CD4-positive, alpha-beta T cell treated with Interleukin-12 subunit alpha and Interleukin-12 subunit beta, for 1 hour (primary cell): Measurements from ENCODE around the gene SORL1.
A peak's percentile ranks its signal among the peaks of the same experiment; 100 is the strongest.
"Not testable (repeated sequence)": the region's sequence is repeated elsewhere in the genome, so short reads cannot be mapped to it uniquely, and the experiment has no call there.

Experiments used
- DNase-seq: peaks from one replicate; pipeline ENCODE4 v3.0.0-alpha.2; 2020

Gene SORL1

DNA sequence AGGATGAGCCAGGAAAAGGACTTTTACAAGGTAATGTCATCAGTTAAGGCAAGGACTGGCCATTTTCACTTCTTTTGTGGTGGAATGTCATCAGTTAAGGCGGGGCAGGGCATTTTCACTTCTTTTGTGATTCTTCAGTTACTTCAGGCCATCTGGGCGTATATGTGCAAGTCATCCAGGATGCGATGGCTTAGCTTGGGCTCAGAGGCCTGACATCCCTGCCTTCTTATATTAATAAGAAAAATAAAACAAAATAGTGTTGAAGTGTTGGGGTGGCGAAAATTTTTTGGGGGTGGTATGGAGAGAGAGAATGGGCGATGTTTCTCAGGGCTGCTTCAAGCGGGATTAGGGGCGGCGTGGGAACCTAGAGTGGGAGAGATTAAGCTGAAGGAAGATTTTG lies 185.5 kb downstream of the SORL1 start:
- not testable (repeated sequence) for DNase-seq

DNA sequence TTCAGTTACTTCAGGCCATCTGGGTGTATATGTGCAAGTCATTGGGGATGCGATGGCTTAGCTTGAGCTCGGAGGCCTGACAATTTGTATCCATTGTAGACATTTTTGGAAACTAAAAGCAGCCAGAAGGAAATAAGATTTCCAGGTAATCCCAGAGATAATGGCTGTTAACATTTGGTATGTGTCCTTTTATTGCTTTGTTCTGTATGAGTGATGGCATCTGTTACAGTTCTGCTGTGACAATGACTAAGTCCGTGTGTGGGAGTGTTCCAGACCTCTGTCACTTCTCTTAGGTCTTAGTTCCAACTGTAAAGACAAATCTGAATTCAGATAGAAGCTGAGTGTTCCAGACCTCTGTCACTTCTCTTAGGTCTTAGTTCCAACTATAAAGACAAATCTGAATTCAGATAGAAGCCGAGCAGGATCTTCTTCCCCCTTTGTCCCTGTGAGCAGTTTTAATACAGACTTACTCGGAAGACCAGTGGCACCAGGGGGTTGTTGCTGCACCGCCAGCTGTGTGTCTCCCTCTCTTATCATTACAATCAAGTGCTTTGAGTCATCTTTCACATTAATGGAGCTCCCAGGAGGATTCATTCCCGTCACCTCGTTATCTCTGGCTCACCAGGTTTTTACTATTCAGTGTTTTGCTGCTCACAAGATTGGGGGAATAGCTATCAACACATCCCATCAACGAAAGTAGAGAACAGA lies 191.5 kb downstream of the SORL1 start:
- no peak for DNase-seq

DNA sequence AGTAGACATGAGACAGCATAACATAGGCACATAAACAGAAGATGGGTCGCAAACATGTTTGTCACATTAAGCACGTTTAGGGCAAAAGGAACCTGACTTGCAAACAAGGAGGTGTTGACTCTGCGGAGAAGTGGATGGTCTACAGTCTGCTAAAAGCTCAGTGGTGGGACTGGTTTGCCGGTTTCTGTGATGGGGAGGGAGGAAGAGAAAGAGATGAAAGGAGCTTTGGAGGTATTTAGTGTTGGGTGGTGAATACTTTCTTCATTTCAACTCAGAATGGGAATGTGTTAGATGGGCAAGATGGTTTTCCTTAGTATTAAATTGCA lies 192.0 kb downstream of the SORL1 start:
- DNase-seq, result no peak

DNA sequence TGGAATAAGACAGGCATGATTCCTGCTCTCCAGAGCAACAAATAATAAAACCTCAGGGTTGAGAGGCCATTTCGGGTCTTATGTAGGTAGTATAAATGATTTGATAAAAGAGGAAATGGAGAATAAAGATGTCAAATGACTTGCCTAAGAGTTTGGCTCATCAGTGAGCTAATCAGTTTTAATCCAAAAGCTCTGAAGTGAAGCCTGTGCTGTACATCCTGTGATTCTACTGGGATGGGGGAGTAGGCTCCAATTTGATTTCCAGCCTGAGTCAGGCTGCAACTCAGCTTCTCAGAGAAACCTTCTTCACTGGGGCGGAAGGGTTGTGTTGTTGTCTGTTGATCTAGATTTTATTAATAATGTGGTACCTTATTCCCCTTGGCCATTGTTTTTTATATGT lies 192.9 kb downstream of the SORL1 start:
- no peak for DNase-seq

DNA sequence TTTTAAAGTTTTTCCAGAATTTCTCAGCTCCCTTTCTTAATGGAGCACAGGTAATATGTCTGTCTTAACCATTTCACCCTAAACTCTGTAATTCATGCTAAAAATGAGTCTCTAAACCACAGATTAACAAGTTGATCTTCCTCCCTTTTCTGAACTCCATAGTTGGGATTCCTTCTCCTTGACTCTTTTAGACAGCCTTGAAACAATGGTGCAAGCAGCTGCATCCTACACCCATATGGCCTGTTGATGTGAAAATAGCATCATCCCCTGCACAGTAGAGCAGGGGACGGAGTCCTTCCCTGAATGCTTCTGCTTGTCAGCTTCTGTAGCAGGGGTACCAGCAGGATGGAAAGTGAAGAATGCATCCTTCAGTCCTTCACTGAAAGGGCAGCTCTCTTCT lies 193.5 kb downstream of the SORL1 start:
- DNase-seq, result no peak

DNA sequence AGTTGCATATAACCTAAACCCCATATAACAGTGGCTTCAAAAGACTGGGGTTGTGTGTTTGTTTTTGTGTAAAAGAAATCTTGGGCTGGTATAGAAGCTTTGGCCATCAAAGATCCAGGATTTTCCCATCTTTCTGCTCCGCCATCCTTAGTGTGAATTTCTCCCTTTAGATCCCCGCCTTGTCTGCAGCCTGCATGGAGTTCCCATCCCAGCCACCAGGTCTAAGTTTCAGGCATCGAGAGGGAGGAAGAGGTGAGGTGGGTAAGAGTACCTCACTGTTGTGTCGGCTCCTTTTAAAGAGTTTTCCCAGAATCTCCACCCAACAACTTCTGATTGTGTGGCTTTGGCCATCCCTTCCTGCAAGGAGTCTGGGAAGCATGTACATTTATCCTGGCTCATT lies 196.2 kb downstream of the SORL1 start:
- DNase-seq, result no peak

DNA sequence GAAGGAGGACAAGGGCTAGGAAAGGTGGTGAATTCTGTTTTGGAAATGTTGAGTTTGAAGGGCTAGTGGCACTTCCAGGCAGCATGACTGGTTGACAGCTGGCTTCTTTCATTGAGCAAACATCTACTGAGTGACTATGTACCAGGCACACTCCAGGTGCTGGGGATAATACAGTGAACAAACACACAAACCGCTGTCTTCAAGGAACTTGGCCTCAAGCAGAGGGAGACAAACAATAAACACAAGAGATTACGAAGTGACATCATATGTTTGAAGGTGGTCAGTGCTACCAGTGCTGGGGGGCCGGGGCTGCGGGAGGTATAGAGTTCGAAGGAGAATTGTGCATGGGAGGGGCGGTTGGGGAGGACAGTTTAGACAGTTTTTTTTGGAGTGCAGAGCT lies 197.7 kb downstream of the SORL1 start:
- no peak for DNase-seq

DNA sequence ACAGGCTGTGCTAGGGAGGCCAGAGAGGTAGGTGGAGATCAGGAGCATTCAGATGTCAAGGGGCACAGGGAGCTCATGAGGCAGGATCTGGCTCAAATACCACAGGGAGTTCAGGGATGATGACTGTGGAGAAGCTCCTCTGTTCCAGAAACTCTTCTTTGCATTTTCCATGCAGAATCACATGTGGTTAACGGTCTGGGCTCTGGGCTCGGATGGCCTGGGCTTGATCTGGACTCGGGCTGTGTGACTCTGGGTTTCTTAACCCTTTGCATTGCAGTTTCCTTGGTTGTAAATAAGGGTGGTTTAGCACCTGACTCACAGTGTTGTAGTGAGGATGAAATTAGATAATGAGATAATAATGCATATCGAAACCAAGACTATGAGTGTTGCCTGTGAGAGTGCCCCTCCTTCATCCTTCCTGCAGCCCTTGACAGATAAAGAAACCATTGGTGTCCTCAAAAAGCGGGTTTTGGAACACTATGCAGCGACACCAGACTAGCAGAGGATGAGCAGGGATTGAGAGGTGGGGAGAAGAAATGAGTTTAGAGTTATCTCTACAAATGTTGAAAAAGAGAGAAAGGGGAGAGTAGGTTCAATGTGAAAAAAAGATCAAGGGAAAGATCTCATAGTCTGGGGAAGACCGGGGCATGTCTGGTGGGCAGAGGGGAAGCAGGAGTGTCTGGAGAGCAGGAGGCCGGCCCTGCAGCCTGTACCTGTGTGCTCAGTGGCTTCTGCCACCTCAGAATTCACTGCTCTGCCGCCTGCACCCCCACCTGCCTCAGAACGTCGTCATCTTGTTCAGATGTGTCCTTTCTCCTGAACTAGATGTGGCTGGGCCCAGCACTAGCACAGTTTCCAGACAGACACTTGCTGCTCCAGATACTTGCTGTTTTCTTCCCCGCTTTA lies 198.5 kb downstream of the SORL1 start:
- peak; percentile 21 for DNase-seq

DNA sequence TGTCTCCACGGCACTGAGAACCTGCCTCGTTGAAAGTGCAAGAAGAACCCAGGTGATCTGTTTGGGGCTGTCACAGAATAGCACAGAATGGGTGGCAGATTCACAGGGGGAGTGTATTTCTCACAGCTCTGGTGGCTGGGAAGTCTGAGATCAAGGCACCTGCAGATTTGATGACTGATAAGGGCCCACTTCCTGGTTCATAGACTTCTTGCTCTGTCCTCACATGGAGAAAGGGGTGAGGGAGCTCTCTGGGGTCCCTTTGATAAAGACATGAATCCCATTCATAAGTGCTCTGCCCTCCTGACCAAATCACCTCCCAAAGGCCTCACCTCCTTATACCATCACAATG lies 199.1 kb downstream of the SORL1 start:
- DNase-seq, result peak; percentile 12

DNA sequence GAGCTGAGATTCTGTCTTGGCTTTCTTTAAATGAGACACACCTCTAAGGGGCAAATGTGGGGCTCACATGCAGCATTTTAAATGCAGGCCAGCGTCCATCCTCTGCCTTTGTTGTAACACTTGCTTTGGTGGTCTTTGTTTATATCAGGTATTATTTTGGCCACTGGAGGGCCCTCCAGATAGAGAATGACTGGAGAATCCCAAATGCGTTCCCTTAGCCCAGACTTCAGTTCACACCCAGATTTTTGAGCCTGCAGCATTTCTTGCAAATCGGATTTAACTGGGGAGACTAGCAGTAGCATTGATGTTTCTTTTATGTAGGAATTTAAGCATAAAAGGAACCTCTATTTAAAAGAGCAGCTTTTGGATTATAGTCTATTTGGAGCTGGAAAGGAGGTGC lies 200.9 kb downstream of the SORL1 start:
- no peak for DNase-seq

DNA sequence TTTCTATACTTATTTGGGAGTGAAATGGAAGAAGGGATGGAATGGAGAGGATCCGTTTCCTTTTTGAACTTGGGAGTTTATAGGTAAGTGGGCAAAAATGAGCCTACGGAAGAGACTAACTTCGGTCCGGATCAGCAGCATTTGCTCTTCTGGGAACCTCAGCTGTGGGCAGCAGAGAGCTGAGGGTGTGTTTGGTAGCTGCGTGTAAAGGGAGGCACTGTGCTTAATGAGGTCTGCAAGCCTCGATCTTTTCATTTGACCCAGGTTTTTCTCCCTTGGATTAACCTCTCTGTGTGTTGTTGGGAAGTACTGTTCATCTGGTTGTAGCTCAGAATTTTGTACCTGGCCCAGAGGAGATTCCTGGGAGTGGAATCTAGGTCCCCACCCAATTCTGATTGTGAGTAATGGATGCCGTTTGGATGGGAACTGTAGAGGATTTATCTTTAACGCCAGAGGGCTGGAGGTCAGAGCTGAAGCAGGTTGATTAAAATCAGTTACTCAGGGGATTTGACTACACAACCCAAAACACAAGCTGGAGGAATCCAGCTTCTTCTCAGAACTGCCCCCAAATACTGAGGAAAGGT lies 202.2 kb downstream of the SORL1 start:
- no peak for DNase-seq

DNA sequence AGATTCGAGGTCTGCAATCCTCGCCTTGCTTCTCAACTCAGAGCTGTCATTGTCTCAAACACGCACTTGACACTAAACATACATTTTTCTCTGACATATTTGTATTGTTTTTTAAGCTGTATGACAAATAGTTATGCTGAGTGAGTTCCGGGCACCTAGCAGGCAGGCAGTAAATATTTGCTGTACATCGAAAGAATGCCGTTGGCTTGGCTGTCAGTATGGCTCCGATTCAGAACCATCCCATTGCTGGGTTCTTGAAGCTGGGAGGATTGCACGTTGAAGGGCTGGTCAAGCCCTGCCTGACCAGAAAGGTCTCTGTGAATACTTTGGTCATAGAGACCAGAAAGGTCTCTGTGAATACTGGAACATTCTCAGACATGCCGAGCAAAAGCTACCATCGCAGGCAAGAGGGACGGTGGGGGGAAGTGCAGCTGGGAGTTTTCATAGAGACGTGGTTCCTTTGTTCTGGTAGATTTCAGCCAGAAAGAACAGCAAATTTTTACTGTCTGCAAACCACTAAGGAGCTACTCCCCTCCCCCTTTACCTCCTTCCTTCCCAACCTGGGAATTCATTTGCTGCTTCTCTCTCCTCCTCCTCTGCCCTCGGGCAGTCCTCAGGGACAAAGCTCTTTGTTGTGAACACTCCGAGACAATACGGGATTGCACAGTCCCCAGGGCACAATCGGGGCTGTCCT lies 202.9 kb downstream of the SORL1 start:
- DNase-seq, result no peak

DNA sequence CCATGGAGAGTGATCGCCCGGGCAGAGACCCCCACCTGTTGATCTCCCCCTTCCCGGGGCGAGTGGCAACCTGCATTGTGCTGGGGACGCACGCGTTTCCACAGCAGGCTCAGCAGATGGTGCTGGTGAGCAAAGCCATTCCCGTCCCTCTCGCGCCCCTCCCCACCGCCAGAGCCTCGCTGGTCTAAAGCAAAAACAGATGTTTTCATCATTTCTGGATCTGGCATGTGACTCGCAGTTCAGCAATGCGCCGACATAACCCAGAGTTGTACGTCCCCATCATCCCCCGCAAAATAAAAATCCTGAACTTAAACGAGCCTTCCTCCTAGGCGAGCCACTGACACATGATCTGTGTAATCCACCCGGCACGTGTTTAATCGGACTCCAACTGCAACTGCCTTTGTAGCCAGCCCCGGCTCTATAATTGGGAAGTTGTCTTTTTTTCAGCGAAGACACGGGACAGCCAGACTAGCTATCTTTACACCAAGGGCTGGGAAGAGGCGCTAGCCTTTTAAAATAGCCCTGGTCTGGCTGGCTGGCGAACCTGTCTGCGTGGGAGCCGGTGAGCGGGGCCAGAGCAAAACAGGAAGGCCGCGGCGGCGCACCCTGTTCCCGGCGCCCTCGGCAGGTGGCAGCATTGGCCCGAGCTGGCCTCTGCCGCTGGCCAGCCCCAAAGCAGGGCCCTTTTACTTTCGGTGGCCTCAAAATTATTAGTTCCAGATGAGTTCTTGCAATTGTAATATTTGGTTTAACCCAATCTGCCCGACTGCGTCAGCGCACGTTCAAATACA lies 203.6 kb downstream of the SORL1 start:
- DNase-seq, result peak; percentile 61

DNA sequence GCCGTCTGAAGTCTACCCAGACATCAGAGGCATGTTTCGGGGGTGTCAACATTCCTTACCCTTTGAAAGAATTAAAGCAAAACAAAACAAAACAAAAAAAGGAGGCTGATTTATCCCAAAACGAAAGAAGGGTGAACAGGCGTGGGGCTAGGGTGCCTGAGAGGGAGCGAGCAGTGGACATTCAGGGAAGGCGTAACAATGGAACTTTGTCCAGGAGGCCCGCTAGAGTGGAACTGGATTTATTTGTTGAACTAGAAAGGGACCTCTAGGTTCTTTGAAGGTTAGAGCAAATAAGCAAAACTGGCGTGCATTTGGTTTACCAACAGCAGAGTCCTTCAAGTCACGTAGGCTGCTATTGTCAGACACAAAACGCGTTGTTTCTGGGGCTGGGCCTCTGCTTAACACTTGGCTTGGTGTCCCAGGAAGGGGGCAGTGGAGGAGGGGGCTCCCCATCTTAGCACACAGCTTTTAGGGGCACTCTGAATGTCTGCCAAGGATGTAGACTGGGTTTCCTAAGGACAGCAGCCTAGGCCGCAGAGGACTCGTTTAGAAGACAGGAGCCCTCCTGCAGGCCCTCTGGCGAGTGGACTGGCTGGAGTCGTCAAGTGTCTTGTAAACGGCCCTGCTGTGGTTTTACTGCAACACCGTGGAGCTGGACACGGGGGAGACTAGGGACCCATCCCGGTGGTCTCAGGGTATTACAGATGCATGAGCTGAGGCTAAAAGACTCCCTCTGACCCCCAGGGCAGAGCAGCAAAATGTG lies 204.4 kb downstream of the SORL1 start:
- DNase-seq, result no peak

DNA sequence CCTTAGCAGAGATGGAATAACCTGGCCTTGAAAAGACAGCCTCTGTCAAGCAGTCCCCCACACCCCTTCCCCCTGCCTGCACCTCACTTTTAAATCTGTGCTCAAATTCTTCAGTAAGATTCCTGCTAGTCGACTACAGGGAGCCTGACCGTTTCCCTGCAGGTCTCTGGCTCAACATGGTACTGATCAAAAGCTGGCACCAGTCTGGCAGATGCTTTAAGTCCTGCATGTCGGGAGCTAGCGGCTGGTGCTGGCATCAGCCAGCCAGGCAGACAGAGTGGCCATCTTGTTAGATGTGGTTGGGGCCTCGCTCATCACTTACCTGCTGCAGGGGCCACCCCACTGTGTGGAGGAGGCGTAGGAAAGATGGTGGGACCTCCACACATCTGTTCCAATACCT lies 205.0 kb downstream of the SORL1 start:
- no peak for DNase-seq

DNA sequence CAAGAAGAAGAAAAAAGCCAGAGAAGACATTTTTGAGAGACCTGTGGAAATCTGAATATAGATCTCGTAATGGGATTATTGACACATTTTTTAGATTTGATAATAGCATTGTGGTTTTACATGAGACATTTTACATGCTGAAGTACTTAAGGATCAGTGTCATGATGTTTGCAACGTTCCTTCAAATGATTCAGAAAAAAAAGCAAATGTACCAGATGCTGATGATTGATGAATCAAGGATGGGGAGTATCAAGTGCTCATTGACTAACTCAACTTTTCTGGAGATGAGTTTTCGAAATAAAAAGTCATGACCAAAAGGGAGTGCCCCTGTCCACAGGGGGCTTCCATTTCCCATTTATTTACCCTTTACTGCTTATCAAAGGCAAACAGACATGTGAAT lies 207.7 kb downstream of the SORL1 start:
- no peak for DNase-seq

DNA sequence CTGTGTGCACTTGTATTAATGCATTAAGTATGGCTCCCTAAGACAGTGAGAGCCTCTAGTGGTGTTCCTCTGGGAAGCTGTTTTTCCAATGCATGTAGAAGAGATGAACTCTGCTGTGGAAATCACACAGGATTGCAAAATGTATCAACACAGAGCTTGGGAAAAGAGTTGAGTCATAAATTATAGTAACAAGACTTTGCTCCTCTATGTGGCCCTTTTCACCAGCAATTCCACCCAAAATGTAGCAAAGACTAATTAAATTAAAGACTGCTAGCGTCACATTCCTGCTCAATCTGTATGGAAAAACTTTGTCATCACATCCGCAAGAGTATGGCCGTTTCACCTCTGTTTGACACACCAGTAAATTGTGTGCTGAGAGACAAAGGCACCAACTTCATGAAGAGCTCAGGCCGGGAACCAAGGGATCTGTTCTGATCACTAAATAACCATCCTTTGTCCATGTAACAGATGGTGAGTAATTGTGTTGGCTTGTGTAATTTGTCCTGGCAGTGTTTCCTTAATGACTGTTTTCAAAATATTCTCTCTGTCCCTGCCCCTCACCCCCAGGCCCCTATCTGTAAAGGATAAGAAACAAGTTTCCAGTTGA lies 209.9 kb downstream of the SORL1 start:
- DNase-seq, result no peak

DNA sequence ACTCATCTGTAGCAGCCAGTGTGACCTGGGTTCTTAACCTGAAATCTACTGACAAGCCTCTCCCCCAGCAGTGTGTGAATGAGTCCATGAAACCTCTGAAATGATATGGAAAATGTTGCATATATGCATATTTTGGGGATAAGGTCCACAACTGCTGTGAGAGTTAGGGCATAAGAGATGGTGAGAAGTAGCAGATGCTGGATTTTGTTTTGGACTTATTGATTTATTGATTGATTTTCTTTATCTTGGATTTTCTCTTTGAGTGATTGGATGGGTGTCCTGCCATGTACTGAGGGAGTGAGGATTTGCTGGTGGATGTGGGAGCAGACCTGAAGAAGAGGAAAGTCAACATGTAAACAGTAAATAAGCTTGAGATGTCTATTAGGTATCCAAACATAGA lies 212.0 kb downstream of the SORL1 start:
- DNase-seq, result no peak

DNA sequence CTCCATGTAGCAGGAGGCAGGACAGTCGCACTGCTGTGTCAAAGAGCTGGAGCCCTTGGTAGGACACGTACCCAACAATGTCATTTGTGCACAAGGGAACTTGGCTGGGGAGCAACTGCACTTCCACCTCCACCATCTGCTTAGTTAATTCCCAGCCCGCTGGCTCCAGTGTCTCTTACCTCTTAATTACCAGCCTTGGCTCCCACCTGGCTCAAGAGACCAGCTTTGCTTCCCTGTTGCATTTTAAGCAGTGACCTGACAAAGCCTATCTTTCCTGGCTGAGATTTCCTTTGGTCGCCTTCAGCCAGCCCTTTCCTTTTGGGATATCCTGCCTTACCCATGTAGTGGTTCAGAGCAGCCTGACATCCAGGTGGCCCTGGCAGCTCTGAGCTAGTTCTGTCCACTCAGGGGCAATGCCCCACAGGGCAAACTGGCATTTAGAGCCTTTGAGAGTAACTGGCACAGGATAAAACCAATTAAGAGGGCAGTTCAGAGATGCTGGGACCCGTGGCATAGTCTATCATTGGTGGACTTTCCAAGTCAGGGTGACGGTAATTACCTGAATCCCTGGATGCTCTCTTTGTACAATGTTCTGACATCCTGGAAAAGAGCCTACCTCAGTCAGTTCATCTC lies 213.2 kb downstream of the SORL1 start:
- no peak for DNase-seq

DNA sequence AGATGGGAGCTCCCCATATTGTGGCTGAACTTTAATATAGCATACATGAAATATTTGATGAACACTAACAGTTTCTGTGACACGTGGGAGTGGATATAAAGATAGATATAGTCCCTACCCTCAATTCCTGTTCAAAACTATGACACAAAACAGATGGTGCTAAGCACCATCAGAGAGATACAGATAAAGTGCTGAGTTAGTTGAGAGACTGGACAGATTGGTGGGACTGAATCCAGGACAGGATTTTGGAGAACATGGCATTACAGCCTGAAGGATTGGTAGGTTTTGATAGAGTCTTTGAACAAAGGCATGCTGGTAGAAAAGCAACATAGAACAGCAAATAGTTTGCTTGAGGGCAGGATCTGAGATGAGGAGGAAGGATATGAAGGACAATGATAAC lies 215.7 kb downstream of the SORL1 start:
- no peak for DNase-seq

DNA sequence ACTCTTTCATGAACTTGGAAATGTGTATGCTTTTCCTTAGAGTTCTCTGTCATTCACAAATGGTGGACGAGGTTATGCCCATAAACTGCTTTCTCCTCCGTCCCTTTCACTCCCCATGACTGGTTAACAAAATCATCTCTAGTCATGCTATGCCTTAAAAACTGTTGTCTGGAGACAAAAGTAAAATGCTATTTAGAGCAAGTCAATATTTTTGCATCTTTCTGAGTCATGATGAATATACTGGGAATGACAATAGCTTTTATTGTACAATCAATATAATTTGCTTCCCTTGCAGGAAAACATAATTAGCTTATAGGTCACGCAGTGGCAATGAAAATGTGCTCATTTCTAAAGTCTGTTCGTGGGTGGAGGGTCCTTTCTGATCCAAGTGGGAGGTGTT lies 217.3 kb downstream of the SORL1 start:
- DNase-seq, result no peak
